Measurements from ENCODE around the gene RAB3IP. TPM values are rescaled to one million over a fixed set of nuclear protein-coding genes. Genes with fewer than 3 reads are reported as not detected.

Gene RAB3IP
- total and polyA plus RNA-seq, 11 donors: 19.7 to 37.5 (median 32.6) TPM

DNA sequence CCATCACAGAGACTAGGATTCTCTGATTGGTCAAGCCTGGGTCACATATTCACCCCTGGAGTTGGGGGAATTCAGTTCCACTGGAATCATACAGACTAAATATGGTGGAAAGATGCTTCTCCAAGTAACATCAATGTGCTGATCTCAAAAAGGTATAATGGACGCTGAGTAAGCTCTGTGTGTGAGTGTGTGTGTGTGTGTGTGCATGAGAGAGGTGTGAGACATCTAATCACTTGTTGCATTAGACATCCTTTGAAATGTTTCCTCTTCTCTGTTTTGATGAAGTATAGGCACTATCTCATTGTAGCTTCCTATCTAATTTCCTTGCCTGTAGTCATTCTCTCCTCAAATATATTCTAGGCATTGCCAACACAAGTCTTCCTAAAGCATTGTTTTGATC, 5.0 kb upstream of the RAB3IP start:
- WGBS, 4 donors: 63 to 85% (median 66%) methylated on average over 1 of the region's 1 CpG
- H3K27me3 ChIP-seq: no peaks in the 10 kb centered on the region
- DNase-seq: no peak
- H3K9me3 ChIP-seq: no peaks in the 10 kb centered on the region
- H3K36me3 ChIP-seq: no peaks in the 10 kb centered on the region
- H3K4me1 ChIP-seq: peaks cover 0 to 5% (median 0%) of the 10 kb centered on the region in 12 donors
- H3K27ac ChIP-seq: no peak overlapping the region
- no peak overlapping the region for H3K4me3 ChIP-seq
- ATAC-seq: no peak
- TF ChIP-seq, protein P1, sequence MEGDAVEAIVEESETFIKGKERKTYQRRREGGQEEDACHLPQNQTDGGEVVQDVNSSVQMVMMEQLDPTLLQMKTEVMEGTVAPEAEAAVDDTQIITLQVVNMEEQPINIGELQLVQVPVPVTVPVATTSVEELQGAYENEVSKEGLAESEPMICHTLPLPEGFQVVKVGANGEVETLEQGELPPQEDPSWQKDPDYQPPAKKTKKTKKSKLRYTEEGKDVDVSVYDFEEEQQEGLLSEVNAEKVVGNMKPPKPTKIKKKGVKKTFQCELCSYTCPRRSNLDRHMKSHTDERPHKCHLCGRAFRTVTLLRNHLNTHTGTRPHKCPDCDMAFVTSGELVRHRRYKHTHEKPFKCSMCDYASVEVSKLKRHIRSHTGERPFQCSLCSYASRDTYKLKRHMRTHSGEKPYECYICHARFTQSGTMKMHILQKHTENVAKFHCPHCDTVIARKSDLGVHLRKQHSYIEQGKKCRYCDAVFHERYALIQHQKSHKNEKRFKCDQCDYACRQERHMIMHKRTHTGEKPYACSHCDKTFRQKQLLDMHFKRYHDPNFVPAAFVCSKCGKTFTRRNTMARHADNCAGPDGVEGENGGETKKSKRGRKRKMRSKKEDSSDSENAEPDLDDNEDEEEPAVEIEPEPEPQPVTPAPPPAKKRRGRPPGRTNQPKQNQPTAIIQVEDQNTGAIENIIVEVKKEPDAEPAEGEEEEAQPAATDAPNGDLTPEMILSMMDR (IDR thresholded peaks at IDR 0.05): no peak
- no peak for TF ChIP-seq POLR2A (IDR thresholded peaks at IDR 0.05)
- intact Hi-C loops (cut with DNase I): loop anchor here in 1 of 10 donors (10.0 kb wide), 1 partner anchor 69 kb away; no protein-coding TSS in a partner anchor

DNA sequence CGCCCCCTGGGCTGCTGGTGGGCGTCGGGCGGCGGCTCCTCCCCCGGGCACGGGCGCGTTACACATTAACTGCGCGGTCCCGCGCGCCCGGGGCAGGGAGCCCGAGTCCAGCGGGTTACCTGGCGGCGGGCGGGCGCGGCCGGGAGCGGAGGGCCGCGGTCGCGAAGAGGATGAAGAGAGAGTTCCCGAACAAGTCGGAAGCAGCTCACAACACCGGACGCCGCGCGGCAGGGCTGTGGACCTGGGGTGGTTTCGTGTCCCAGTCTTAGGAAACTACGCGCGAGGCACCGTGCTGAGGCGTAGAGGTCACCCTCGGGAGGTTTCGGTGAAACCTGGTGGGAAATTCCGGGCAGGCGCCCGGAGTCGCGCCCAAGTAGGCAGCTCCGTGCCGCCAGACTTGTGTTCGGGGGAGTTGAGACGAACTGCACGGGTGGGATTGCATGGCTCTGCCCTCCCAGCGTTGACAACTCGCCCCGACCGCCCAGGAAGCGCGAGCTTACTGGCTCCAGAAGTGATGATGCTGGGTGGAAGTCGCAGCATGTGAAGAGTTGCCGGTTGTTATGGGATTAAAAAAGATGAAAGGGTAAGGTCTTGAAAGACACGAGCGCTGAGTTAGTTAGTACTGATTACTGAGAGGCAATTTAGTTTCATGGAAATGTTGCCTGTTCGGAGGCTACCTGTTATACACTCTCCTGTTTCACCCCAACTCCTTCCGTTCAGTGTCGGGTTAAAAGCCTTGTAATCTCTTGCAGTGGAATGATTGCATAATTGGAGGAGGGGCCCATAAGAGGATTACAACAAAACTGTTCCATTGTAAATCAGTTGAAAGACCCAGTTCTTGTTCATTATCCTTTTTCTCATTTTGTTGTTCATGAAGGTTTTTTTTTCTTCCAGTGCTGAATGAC, 879 bp downstream of the RAB3IP start:
- intact Hi-C loops (cut with DNase I): loop anchor here in 1 of 10 donors (10.0 kb wide), 1 partner anchor 75 kb away; no protein-coding TSS in a partner anchor
- 0 to 2% (median 1%) methylated on average over 23 to 66 of the region's 66 CpGs for WGBS, 4 donors
- no peak for TF ChIP-seq POLR2A (IDR thresholded peaks at IDR 0.05)
- TF ChIP-seq, protein P1 (IDR thresholded peaks at IDR 0.05): no peak

DNA sequence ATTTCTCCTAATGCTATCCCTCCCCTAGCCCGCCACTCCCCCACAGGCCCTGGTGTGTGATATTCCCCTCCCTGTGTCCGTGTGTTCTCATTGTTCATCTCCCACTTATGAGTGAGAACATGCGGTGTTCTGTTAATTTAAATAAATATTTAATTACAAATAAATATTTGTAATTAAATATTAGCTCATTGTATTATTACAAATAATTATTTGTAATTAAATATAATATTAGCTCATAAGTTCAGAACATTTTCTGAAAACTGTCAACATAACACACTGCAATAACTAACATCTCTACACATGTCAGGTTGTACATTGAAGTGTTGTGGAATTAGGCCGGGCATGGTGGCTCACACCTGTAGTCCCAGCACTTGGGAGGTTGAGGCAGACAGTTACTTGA, 5.4 kb downstream of the RAB3IP start:
- ATAC-seq (no peak), DNase-seq (no peak)
- intact Hi-C loops (cut with DNase I): no loop called here
- Histone ChIP-seq H3K4me3 (no peak overlapping the region), H3K27ac (no peak overlapping the region), H3K27me3 (no peaks in the 10 kb centered on the region), H3K36me3 (no peaks in the 10 kb centered on the region), H3K4me1 (peaks cover 0 to 17% (median 7%) of the 10 kb centered on the region in 12 donors), H3K9me3 (no peaks in the 10 kb centered on the region)
- TF ChIP-seq, protein P1 (IDR thresholded peaks at IDR 0.05): no peak
- TF ChIP-seq POLR2A (IDR thresholded peaks at IDR 0.05): no peak
- 80 to 94% (median 92%) methylated on average over 4 of the region's 4 CpGs for WGBS, 4 donors

More for the DNA sequence above, 879 bp downstream of the RAB3IP start:
- Histone ChIP-seq H3K36me3 (no peaks in the 10 kb centered on the region), H3K27me3 (no peaks in the 10 kb centered on the region), H3K4me3 (peak overlapping the region; percentile 64 to 99 (median 86)), H3K4me1 (peaks cover 0 to 17% (median 8%) of the 10 kb centered on the region in 12 donors), H3K9me3 (no peaks in the 10 kb centered on the region), H3K27ac (peak overlapping the region in 11 of 12 donors; percentile 55 to 82 (median 78))
- ATAC-seq: peak; percentile 41 to 51 (median 44)
- peak; percentile 29 to 72 (median 33) for DNase-seq

DNA sequence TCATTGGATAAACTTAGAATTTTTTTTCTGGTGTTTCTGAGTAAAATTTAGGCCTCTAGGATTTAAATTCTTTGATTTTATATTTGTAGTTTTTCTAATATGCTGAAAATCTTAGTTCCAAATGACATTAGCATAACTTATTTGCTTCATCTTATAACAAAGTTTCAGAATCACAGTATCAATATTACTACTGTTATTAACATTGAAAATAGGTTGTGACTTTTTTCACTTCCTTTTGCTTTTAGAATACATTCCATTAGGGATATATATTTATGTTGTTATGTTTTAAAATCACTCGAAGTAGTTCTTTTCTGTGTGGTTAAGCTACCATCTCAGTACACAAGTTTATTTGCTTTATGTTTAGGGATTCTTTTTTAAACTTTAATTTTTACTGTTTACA, 12.8 kb downstream of the RAB3IP start:
- TF ChIP-seq POLR2A (IDR thresholded peaks at IDR 0.05): no peak
- TF ChIP-seq, protein P1 (IDR thresholded peaks at IDR 0.05): no peak
- Histone ChIP-seq H3K4me1 (peaks cover 0 to 7% (median 0%) of the 10 kb centered on the region in 12 donors), H3K27ac (no peak overlapping the region), H3K9me3 (no peaks in the 10 kb centered on the region), H3K36me3 (peaks cover 0 to 4% (median 0%) of the 10 kb centered on the region in 9 donors), H3K27me3 (no peaks in the 10 kb centered on the region), H3K4me3 (no peak overlapping the region)
- intact Hi-C loops (cut with DNase I): no loop called here
- WGBS, 4 donors: 72 to 81% (median 76%) methylated on average over 1 of the region's 1 CpG
- ATAC-seq: no peak
- DNase-seq: no peak

Data from heart left ventricle (tissue), 16 donors.